Parathyroid adenoma (tissue), 2 donors: ENCODE measurements around the gene ADGRA1.

Source experiments
- H2AFZ ChIP-seq: fragments of 300-600 bp; sonication (generic); one replicate; pipeline ENCODE4 v1.7.0; 2017; ENCODE audit warnings: antibody characterized with exemption, mild to moderate bottlenecking
- H3K27ac ChIP-seq: fragments of 300-600 bp; sonication (generic); one replicate; pipeline ENCODE4 v1.7.0; 2017
- H3K27me3 ChIP-seq: fragments of 300-600 bp; sonication (generic); one replicate; pipeline ENCODE4 v1.7.0; 2017; ENCODE audit warnings: low read length; ENCODE audit not compliant: control insufficient read depth, insufficient read depth
- H3K36me3 ChIP-seq: fragments of 300-600 bp; sonication (generic); one replicate; pipeline ENCODE4 v1.7.0; 2017; ENCODE audit warnings: low read length; ENCODE audit not compliant: control insufficient read depth, insufficient read depth
- H3K4me1 ChIP-seq: fragments of 300-600 bp; sonication (generic); one replicate; pipeline ENCODE4 v1.7.0; 2017; ENCODE audit warnings: control low read depth
- H3K4me2 ChIP-seq: fragments of 300-600 bp; sonication (generic); one replicate; pipeline ENCODE4 v1.7.0; 2017; ENCODE audit warnings: low read length
- H3K4me3 ChIP-seq: fragments of 300-600 bp; sonication (generic); one replicate; pipeline ENCODE4 v1.7.0; 2017; ENCODE audit warnings: low read depth, low read length
- H3K79me2 ChIP-seq: fragments of 300-600 bp; sonication (generic); one replicate; pipeline ENCODE4 v1.7.0; 2017; ENCODE audit warnings: control low read depth
- H3K9ac ChIP-seq: fragments of 300-600 bp; sonication (generic); one replicate; pipeline ENCODE4 v1.7.0; 2017; ENCODE audit warnings: mild to moderate bottlenecking
- H3K9me3 ChIP-seq: fragments of 300-600 bp; sonication (generic); one replicate; pipeline ENCODE4 v1.7.0; 2017; ENCODE audit warnings: low read length; ENCODE audit not compliant: control insufficient read depth
- CTCF ChIP-seq: fragments of 300-600 bp; sonication (generic); IDR thresholded peaks from one replicate; pipeline ENCODE4 v1.7.0; 2017; ENCODE audit warnings: antibody characterized with exemption, mild to moderate bottlenecking
- donor health status: primary hyperparathyroidism.

Gene ADGRA1

GRCh38 chr10:133072720-133073390, 14.9 kb upstream of the ADGRA1 start:
- Histone ChIP-seq H2AFZ (no peak overlapping the region), H3K9ac (no peak overlapping the region), H3K4me1 (no peaks in the 10 kb centered on the region), H3K9me3 (no peaks in the 10 kb centered on the region), H3K27me3 (no peaks in the 10 kb centered on the region), H3K4me2 (no peak overlapping the region), H3K27ac (no peak overlapping the region), H3K79me2 (no peaks in the 10 kb centered on the region), H3K36me3 (no peaks in the 10 kb centered on the region), H3K4me3 (no peak overlapping the region)
- TF ChIP-seq CTCF: no peak

GRCh38 chr10:133075346-133076137, 12.2 kb upstream of the ADGRA1 start:
- Histone ChIP-seq H3K27me3 (no peaks in the 10 kb centered on the region), H3K9me3 (no peaks in the 10 kb centered on the region), H3K4me2 (no peak overlapping the region), H3K27ac (no peak overlapping the region), H2AFZ (no peak overlapping the region), H3K36me3 (no peaks in the 10 kb centered on the region), H3K4me3 (no peak overlapping the region), H3K4me1 (no peaks in the 10 kb centered on the region), H3K79me2 (no peaks in the 10 kb centered on the region), H3K9ac (no peak overlapping the region)
- TF ChIP-seq CTCF: no peak

- Histone ChIP-seq H3K36me3 (no peaks in the 10 kb centered on the region), H3K79me2 (no peaks in the 10 kb centered on the region), H3K4me1 (no peaks in the 10 kb centered on the region), H3K9me3 (no peaks in the 10 kb centered on the region), H3K4me2 (no peak overlapping the region), H3K4me3 (no peak overlapping the region), H2AFZ (no peak overlapping the region), H3K27me3 (no peaks in the 10 kb centered on the region), H3K27ac (no peak overlapping the region), H3K9ac (no peak overlapping the region)
- no peak for TF ChIP-seq CTCF
These were observed 11.3 kb upstream of the ADGRA1 start for GRCh38 chr10:133076274-133077038.

GRCh38 chr10:133079836-133080682, 7.7 kb upstream of the ADGRA1 start:
- Histone ChIP-seq H3K27ac (no peak overlapping the region), H3K9me3 (no peaks in the 10 kb centered on the region), H3K4me3 (no peak overlapping the region), H3K4me2 (no peak overlapping the region), H3K79me2 (no peaks in the 10 kb centered on the region), H3K36me3 (no peaks in the 10 kb centered on the region), H2AFZ (no peak overlapping the region), H3K27me3 (no peaks in the 10 kb centered on the region), H3K4me1 (no peaks in the 10 kb centered on the region), H3K9ac (no peak overlapping the region)
- no peak for TF ChIP-seq CTCF
